ENCODE measurements around the gene PPIB. TPM values are rescaled to one million over a fixed set of nuclear protein-coding genes. Genes with fewer than 3 reads are reported as not detected.

The PPIB gene
- total RNA-seq: 100 to 1,000 TPM; 308 to 386 TPM

GRCh38 chr15:64162869-64163658 lies at the start of gene PPIB:
Gene PPIB, minus strand, starts transcription at chr15:64163022. Its CDS starts 36 bp downstream, at chr15:64162986.
- H3K4me1 Mint-ChIP-seq: peaks cover 51% of the 10 kb centered on the region
- ATAC-seq (peak; percentile 95), DNase-seq (peak; percentile 98)
- H3K27ac Mint-ChIP-seq: peak within 1 kb of the TSS; percentile 96
- H3K27me3 Mint-ChIP-seq: no peaks in the 10 kb centered on the region
- H3K9me3 Mint-ChIP-seq (ENCODE audit: low read depth): no peaks in the 10 kb centered on the region
- H3K36me3 Mint-ChIP-seq: peaks cover 29% of the 10 kb centered on the region
- CTCF ChIA-PET: interaction anchor here (0.6 to 4.0 kb wide), 8 partner anchors 10 to 673 kb away, joined by 3 to 29 read pairs (median 4); partner anchors contain the start of genes CIAO2A and TRIP4
- peak within 1 kb of the TSS; percentile 81 for H3K4me3 Mint-ChIP-seq

- Mint-ChIP-seq H3K27me3 (no peaks in the 10 kb centered on the region), H3K4me1 (peaks cover 21% of the 10 kb centered on the region), H3K4me3 (no peak overlapping the region), H3K9me3 (ENCODE audit: low read depth) (no peaks in the 10 kb centered on the region), H3K27ac (peak overlapping the region; percentile 60), H3K36me3 (peaks cover 13% of the 10 kb centered on the region)
- DNase-seq (no peak), ATAC-seq (no peak)
- CTCF ChIA-PET: no interaction called here
Observed at GRCh38 chr15:64211696-64212095, 48.9 kb upstream of the PPIB start.

- ATAC-seq (no peak), DNase-seq (no peak)
- peaks cover 13% of the 10 kb centered on the region for H3K36me3 Mint-ChIP-seq
- no peaks in the 10 kb centered on the region for H3K27me3 Mint-ChIP-seq
- H3K27ac Mint-ChIP-seq: no peak overlapping the region
- H3K9me3 Mint-ChIP-seq (ENCODE audit: low read depth): no peaks in the 10 kb centered on the region
- CTCF ChIA-PET: interaction anchor here (0.6 to 1.6 kb wide), 5 partner anchors 41 to 491 kb away, joined by 3 to 7 read pairs (median 5); partner anchors contain the start of genes CSNK1G1 and PPIB
- peaks cover 21% of the 10 kb centered on the region for H3K4me1 Mint-ChIP-seq
- H3K4me3 Mint-ChIP-seq: no peak overlapping the region
Observed at GRCh38 chr15:64210371-64210770, 47.5 kb upstream of the PPIB start.

GRCh38 chr15:64209680-64210334 lies 47.0 kb upstream of the PPIB start:
- Mint-ChIP-seq H3K4me1 (peaks cover 21% of the 10 kb centered on the region), H3K36me3 (peaks cover 13% of the 10 kb centered on the region)
- ATAC-seq: no peak

GRCh38 chr15:64205202-64205601 lies 42.4 kb upstream of the PPIB start:
- Mint-ChIP-seq H3K36me3 (peaks cover 16% of the 10 kb centered on the region), H3K27me3 (no peaks in the 10 kb centered on the region), H3K4me3 (no peak overlapping the region), H3K4me1 (peaks cover 3% of the 10 kb centered on the region), H3K9me3 (ENCODE audit: low read depth) (no peaks in the 10 kb centered on the region), H3K27ac (no peak overlapping the region)
- CTCF ChIA-PET: interaction anchor here (1.0 to 1.1 kb wide), 2 partner anchors 35 to 182 kb away, joined by 3 read pairs; no protein-coding TSS in a partner anchor
- DNase-seq (no peak), ATAC-seq (no peak)

More at GRCh38 chr15:64209680-64210334, 47.0 kb upstream of the PPIB start:
- Mint-ChIP-seq H3K27ac (peak overlapping the region; percentile 57), H3K4me3 (no peak overlapping the region), H3K9me3 (ENCODE audit: low read depth) (no peaks in the 10 kb centered on the region), H3K27me3 (no peaks in the 10 kb centered on the region)
- DNase-seq: no peak
- CTCF ChIA-PET: interaction anchor here (0.7 to 1.6 kb wide), 5 partner anchors 41 to 524 kb away, joined by 3 to 7 read pairs (median 3); partner anchors contain the start of genes CSNK1G1 and PPIB

- Mint-ChIP-seq H3K4me1 (no peaks in the 10 kb centered on the region), H3K27me3 (no peaks in the 10 kb centered on the region), H3K4me3 (no peak overlapping the region), H3K36me3 (peaks cover 15% of the 10 kb centered on the region), H3K9me3 (ENCODE audit: low read depth) (no peaks in the 10 kb centered on the region), H3K27ac (no peak overlapping the region)
- DNase-seq: no peak
- CTCF ChIA-PET: interaction anchor here (0.7 kb wide), 1 partner anchor 513 kb away, joined by 3 read pairs; no protein-coding TSS in a partner anchor
- ATAC-seq: no peak
Observed at GRCh38 chr15:64197425-64197824, 34.6 kb upstream of the PPIB start.

- CTCF ChIA-PET: interaction anchor here (0.9 to 3.1 kb wide), 2 partner anchors 8 to 194 kb away, joined by 3 to 7 read pairs; partner anchors contain the start of gene TRIP4
- H3K4me3 Mint-ChIP-seq: no peak overlapping the region
- DNase-seq (no peak), ATAC-seq (no peak)
- no peak overlapping the region for H3K27ac Mint-ChIP-seq
- no peaks in the 10 kb centered on the region for H3K27me3 Mint-ChIP-seq
- peaks cover 5% of the 10 kb centered on the region for H3K4me1 Mint-ChIP-seq
- peaks cover 16% of the 10 kb centered on the region for H3K36me3 Mint-ChIP-seq
- H3K9me3 Mint-ChIP-seq (ENCODE audit: low read depth): peaks cover 2% of the 10 kb centered on the region
Observed at GRCh38 chr15:64193971-64194370, 31.1 kb upstream of the PPIB start.

- Mint-ChIP-seq H3K4me1 (peaks cover 21% of the 10 kb centered on the region), H3K4me3 (no peak overlapping the region), H3K36me3 (peaks cover 26% of the 10 kb centered on the region), H3K27ac (no peak overlapping the region), H3K9me3 (ENCODE audit: low read depth) (peaks cover 2% of the 10 kb centered on the region), H3K27me3 (no peaks in the 10 kb centered on the region)
- no peak for DNase-seq
- ATAC-seq: no peak
- CTCF ChIA-PET: interaction anchor here (0.7 to 3.1 kb wide), 4 partner anchors 10 to 440 kb away, joined by 3 to 7 read pairs (median 6); no protein-coding TSS in a partner anchor
Observed at GRCh38 chr15:64191971-64192830, 29.4 kb upstream of the PPIB start.

GRCh38 chr15:64187396-64188191 lies 24.8 kb upstream of the PPIB start:
- Mint-ChIP-seq H3K36me3 (peaks cover 27% of the 10 kb centered on the region), H3K27ac (peak overlapping the region; percentile 88), H3K4me1 (peaks cover 23% of the 10 kb centered on the region), H3K4me3 (peak overlapping the region; percentile 75), H3K9me3 (ENCODE audit: low read depth) (peaks cover 2% of the 10 kb centered on the region), H3K27me3 (no peaks in the 10 kb centered on the region)
- peak; percentile 25 for ATAC-seq
- CTCF ChIA-PET: interaction anchor here (1.1 to 1.2 kb wide), 3 partner anchors 24 to 200 kb away, joined by 3 read pairs; partner anchors contain the start of gene TRIP4
- no peak for DNase-seq

GRCh38 chr15:64185146-64185911 lies 22.5 kb upstream of the PPIB start:
- Mint-ChIP-seq H3K36me3 (peaks cover 34% of the 10 kb centered on the region), H3K27me3 (no peaks in the 10 kb centered on the region), H3K27ac (no peak overlapping the region), H3K9me3 (ENCODE audit: low read depth) (peaks cover 2% of the 10 kb centered on the region), H3K4me1 (peaks cover 23% of the 10 kb centered on the region), H3K4me3 (no peak overlapping the region)
- CTCF ChIA-PET: interaction anchor here (0.7 to 1.7 kb wide), 2 partner anchors 32 to 134 kb away, joined by 4 read pairs; no protein-coding TSS in a partner anchor
- ATAC-seq (no peak), DNase-seq (no peak)

- H3K4me3 Mint-ChIP-seq: no peak overlapping the region
- no peak overlapping the region for H3K27ac Mint-ChIP-seq
- peaks cover 21% of the 10 kb centered on the region for H3K36me3 Mint-ChIP-seq
- H3K27me3 Mint-ChIP-seq: no peaks in the 10 kb centered on the region
- H3K4me1 Mint-ChIP-seq: peaks cover 8% of the 10 kb centered on the region
- CTCF ChIA-PET: no interaction called here
- DNase-seq: no peak
- no peak for ATAC-seq
- H3K9me3 Mint-ChIP-seq (ENCODE audit: low read depth): no peaks in the 10 kb centered on the region
Observed at GRCh38 chr15:64182859-64183370, 20.1 kb upstream of the PPIB start.

Measured in activated CD8-positive, alpha-beta memory T cell treated with anti-CD3 and anti-CD28 coated beads, Interleukin-2, amount 10 ng/mL, durations not matched to agents 7 days and 5 days (primary cell).